ENCODE data around the gene DYNLL2. TPM values are rescaled to one million over a fixed set of nuclear protein-coding genes. Genes with fewer than 3 reads are reported as not detected.

DYNLL2 gene
- total RNA-seq, 1 donor: 9.8 TPM

DNA sequence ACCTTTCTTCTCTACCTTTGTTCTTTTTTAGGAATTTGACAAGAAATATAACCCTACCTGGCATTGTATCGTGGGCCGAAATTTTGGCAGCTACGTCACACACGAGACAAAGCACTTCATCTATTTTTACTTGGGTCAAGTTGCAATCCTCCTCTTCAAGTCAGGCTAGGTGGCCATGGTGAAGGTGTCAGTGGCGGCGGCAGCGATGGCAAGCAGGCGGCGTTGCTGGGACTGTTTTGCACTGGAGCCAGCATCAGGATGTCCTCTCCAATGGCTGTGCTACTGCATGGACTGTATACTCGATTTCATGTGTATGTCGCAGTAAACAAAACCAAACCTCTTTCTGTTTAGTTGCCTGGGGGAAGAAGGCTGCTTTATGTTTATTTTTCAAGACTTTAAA lies 5.9 kb downstream of the DYNLL2 start:
- Histone ChIP-seq H3K27ac (ENCODE audit: low read depth, low read length) (no peak overlapping the region), H2AFZ (ENCODE audit: low read length) (no peak overlapping the region), H3K36me3 (ENCODE audit: insufficient read depth, low read length) (peaks cover 76% of the 10 kb centered on the region), H3K27me3 (ENCODE audit: insufficient read depth, low read length) (no peaks in the 10 kb centered on the region), H3K9me3 (ENCODE audit: low read depth, low read length) (no peaks in the 10 kb centered on the region), H3K4me3 (ENCODE audit: insufficient read depth, low read length) (no peak overlapping the region), H4K20me1 (ENCODE audit: insufficient read depth, low read length) (peaks cover 67% of the 10 kb centered on the region), H3K79me2 (ENCODE audit: insufficient read depth, low read length) (peaks cover 63% of the 10 kb centered on the region), H3K4me2 (ENCODE audit: insufficient read depth, low read length) (no peak overlapping the region), H3K4me1 (ENCODE audit: insufficient read depth, low read length) (peaks cover 14% of the 10 kb centered on the region)
- TF ChIP-seq, protein P1, sequence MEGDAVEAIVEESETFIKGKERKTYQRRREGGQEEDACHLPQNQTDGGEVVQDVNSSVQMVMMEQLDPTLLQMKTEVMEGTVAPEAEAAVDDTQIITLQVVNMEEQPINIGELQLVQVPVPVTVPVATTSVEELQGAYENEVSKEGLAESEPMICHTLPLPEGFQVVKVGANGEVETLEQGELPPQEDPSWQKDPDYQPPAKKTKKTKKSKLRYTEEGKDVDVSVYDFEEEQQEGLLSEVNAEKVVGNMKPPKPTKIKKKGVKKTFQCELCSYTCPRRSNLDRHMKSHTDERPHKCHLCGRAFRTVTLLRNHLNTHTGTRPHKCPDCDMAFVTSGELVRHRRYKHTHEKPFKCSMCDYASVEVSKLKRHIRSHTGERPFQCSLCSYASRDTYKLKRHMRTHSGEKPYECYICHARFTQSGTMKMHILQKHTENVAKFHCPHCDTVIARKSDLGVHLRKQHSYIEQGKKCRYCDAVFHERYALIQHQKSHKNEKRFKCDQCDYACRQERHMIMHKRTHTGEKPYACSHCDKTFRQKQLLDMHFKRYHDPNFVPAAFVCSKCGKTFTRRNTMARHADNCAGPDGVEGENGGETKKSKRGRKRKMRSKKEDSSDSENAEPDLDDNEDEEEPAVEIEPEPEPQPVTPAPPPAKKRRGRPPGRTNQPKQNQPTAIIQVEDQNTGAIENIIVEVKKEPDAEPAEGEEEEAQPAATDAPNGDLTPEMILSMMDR (IDR thresholded peaks at IDR 0.05; ENCODE audit: extremely low read depth, low read depth, low read length): no peak
- DNase-seq (ENCODE audit: insufficient read length, low spot score, missing footprints): no peak

DNA sequence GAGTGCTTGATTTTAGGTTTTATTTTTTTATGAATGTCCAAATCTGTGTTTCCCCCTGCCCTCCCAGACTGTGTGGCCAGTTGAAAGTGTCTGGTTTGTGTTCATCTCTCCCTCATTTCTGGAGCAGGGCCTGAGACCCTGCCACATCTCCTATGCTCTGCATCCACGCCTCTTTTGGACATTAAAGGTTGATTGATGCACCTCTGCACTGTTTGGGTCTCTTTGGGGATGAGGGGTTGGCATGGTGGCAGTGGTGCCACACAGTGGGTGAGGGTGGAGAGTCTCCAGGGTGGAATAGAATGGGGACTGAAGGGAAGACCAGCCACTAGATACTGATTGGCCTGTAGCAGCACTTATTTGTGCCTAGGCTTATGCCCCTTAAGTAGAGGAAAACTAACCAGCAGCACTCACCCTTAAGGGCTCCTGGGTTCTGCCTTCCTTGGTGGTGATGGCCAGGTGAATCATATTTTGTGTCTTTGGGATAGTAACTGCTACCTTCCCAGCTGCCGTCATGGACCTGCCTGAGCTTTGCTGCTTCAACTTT lies 7.9 kb downstream of the DYNLL2 start:
- no peak for DNase-seq (ENCODE audit: insufficient read length, low spot score, missing footprints)
- no peaks in the 10 kb centered on the region for H3K27me3 ChIP-seq (ENCODE audit: insufficient read depth, low read length)
- TF ChIP-seq, protein P1 (IDR thresholded peaks at IDR 0.05; ENCODE audit: extremely low read depth, low read depth, low read length): no peak
- peaks cover 75% of the 10 kb centered on the region for H3K36me3 ChIP-seq (ENCODE audit: insufficient read depth, low read length)
- H3K4me3 ChIP-seq (ENCODE audit: insufficient read depth, low read length): no peak overlapping the region
- H3K27ac ChIP-seq (ENCODE audit: low read depth, low read length): no peak overlapping the region
- no peaks in the 10 kb centered on the region for H3K9me3 ChIP-seq (ENCODE audit: low read depth, low read length)
- H2AFZ ChIP-seq (ENCODE audit: low read length): no peak overlapping the region
- no peaks in the 10 kb centered on the region for H3K4me1 ChIP-seq (ENCODE audit: insufficient read depth, low read length)
- peaks cover 43% of the 10 kb centered on the region for H3K79me2 ChIP-seq (ENCODE audit: insufficient read depth, low read length)
- peaks cover 48% of the 10 kb centered on the region for H4K20me1 ChIP-seq (ENCODE audit: insufficient read depth, low read length)
- no peak overlapping the region for H3K4me2 ChIP-seq (ENCODE audit: insufficient read depth, low read length)

- TF ChIP-seq, protein P1 (IDR thresholded peaks at IDR 0.05; ENCODE audit: extremely low read depth, low read depth, low read length): no peak
- peaks cover 67% of the 10 kb centered on the region for H3K36me3 ChIP-seq (ENCODE audit: insufficient read depth, low read length)
- H3K27ac ChIP-seq (ENCODE audit: low read depth, low read length): no peak overlapping the region
- H3K9me3 ChIP-seq (ENCODE audit: low read depth, low read length): no peaks in the 10 kb centered on the region
- H3K4me3 ChIP-seq (ENCODE audit: insufficient read depth, low read length): no peak overlapping the region
- peaks cover 32% of the 10 kb centered on the region for H3K79me2 ChIP-seq (ENCODE audit: insufficient read depth, low read length)
- no peak for DNase-seq (ENCODE audit: insufficient read length, low spot score, missing footprints)
- no peak overlapping the region for H3K4me2 ChIP-seq (ENCODE audit: insufficient read depth, low read length)
- no peaks in the 10 kb centered on the region for H3K27me3 ChIP-seq (ENCODE audit: insufficient read depth, low read length)
- no peaks in the 10 kb centered on the region for H3K4me1 ChIP-seq (ENCODE audit: insufficient read depth, low read length)
- peaks cover 36% of the 10 kb centered on the region for H4K20me1 ChIP-seq (ENCODE audit: insufficient read depth, low read length)
- H2AFZ ChIP-seq (ENCODE audit: low read length): no peak overlapping the region
These were observed 9.0 kb downstream of the DYNLL2 start for GRCh38 chr17:58092101-58092796.

- H3K79me2 ChIP-seq (ENCODE audit: insufficient read depth, low read length): peaks cover 25% of the 10 kb centered on the region
- H3K9me3 ChIP-seq (ENCODE audit: low read depth, low read length): no peaks in the 10 kb centered on the region
- no peaks in the 10 kb centered on the region for H3K27me3 ChIP-seq (ENCODE audit: insufficient read depth, low read length)
- no peak overlapping the region for H3K27ac ChIP-seq (ENCODE audit: low read depth, low read length)
- H3K4me2 ChIP-seq (ENCODE audit: insufficient read depth, low read length): no peak overlapping the region
- TF ChIP-seq, protein P1 (IDR thresholded peaks at IDR 0.05; ENCODE audit: extremely low read depth, low read depth, low read length): no peak
- H2AFZ ChIP-seq (ENCODE audit: low read length): no peak overlapping the region
- no peak overlapping the region for H3K4me3 ChIP-seq (ENCODE audit: insufficient read depth, low read length)
- DNase-seq (ENCODE audit: insufficient read length, low spot score, missing footprints): no peak
- peaks cover 32% of the 10 kb centered on the region for H4K20me1 ChIP-seq (ENCODE audit: insufficient read depth, low read length)
- peaks cover 61% of the 10 kb centered on the region for H3K36me3 ChIP-seq (ENCODE audit: insufficient read depth, low read length)
- no peaks in the 10 kb centered on the region for H3K4me1 ChIP-seq (ENCODE audit: insufficient read depth, low read length)
These were observed 9.7 kb downstream of the DYNLL2 start for GRCh38 chr17:58092797-58093385.
